HS-27A (cell line): ENCODE measurements around the gene FPR1.

Source experiments
- DNase-seq: peaks from one replicate; pipeline ENCODE4 v3.0.0-alpha.2; 2012; ENCODE audit warnings: low read depth, missing footprints

The FPR1 gene, protein sequence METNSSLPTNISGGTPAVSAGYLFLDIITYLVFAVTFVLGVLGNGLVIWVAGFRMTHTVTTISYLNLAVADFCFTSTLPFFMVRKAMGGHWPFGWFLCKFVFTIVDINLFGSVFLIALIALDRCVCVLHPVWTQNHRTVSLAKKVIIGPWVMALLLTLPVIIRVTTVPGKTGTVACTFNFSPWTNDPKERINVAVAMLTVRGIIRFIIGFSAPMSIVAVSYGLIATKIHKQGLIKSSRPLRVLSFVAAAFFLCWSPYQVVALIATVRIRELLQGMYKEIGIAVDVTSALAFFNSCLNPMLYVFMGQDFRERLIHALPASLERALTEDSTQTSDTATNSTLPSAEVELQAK

DNA sequence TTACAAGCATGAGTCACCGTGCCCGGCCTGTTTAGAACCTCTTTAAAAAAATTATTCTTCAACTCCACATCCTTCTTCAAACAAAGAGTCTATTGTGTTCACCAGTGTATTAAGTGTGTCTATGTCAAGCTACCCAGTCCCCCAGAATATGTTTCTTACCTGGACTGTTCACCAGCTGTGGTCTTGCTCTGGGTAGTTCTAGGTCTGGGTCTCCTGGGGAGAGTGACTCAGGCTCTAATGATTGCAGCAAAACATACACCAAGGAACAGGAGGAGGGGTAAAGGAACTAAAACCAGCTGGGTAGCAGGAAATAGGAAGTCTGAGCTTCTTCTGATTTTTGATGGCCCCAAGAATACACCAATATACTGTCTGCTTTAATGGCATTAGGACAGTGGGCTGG is at the start of gene FPR1:
TSS of gene FPR1 (minus strand) at position 224 of the 400 bp plus-strand sequence. CDS start 4,884 bp downstream, outside the sequence.
- no peak for DNase-seq

DNA sequence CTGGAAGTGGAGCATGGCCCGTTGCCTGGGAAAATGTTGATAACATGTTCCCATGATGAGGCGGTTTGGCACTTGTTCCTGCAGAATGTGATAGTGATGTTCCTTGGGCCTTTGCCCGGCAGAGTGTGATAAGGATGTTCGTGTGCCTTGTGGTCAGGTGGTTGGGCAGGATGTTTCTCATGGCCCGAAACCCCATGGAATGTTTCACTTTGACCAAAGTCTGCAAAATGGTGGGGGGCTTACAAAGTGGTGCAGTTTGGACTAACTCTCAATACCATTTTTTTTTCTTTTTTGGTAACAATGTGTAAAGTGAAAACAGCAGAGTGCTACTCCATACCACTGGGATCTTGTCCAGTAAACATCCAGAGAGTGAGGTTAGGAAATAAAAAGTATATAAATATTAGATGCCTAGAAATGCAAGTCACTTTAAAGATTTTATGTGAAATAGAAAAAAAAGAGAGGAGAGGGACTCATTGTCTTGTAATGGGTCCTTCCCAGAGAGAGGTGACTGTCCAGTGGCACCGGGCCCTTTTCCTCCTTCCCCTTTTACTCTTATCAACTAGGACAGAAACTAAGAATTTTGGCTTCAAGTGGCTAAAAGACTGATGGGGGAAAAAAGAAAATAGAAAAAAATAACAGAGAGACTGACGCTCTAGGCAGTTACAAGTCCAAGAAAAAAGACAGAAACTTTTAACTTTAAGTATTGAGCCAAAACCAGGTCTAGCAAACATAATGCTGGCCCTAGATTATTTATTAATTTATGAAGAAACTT is 49.0 kb upstream of the FPR1 start:
- no peak for DNase-seq

DNA sequence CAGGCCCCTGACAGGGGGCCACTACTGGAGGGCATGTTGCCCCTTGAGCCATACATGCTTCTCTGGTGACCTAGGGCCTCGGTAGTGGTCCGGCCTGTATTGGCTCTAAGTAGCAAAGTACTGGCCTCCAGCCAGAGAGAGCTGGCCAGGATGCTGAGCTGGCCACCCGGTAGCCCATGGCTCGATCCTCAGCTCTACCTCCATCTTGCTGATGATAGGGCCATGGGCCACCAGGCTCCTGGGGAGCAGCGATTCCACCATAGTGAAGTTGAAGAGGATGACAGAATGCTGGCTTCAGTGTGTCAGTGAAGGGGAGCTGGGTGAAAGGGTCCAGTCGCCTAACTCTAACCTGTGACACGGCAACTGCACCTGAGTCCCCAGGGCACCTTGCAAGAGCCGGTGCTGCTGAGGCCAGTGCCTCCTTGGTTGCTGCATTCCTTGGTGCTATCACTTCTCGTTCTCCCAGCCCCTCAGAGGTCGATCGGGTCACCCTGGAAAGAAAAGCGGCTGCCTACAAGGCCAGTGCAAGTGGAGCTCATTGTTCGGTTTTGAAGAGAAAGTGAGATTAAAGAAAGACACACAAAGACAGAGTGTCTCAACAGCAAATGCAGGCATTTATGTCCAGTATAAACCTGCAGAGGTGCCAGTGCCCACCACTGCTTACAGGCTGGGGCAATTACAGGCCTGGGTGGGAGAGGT is 48.2 kb upstream of the FPR1 start:
- no peak for DNase-seq

DNA sequence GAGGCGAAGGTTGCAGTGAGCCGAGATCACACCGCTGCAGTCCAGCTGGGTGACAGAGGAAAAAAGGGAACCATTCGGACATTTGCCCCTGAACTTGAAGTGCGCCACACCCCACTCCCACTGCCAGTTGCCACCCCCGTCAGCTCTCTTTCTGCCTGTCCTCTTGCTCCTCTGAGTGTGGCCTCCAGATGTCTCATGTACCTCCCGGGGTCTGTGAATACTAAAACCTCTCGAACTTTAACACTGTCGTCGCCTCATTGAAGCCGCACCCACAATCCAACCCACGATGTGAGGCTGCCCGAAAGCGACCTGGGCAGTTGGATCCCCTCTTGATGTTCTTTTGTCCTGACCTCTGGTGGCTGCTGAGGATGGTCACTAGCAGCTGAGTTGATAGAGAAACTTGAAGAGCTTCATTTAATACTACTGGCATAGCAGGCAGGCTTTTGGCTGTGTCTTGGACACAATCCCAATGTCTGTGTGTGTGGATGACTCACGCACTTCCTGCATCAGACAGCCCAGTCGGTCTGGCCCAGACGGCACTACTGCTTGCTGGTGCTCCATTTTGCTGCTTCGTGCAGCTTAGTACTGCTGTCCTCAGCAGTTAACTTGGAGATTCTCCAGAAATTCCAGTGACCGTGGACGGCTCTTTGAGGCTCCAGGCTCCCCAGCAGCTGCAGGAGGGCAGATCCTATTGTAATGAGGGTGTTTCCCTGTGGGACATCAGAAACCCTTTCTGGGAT is 47.5 kb upstream of the FPR1 start:
- DNase-seq = peak; percentile 96

DNA sequence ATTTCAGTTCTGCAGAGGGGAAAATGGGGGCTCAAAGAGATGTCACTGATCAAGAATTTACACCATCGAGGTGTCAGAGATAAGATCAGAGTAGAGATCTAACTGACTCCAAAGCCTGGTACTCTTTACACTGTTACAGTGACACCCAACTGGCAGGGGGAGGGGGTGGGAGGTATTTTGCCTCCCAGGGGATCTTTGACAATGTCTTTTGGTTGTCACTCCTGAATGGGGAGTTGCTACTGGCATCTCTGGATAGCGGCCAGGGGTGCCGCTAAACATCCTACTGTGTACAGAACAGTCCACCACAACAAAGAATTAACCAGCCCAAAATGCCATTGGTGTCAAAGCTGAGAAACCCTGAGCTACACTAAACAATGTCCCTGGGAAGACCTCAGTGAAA is 46.4 kb upstream of the FPR1 start:
- no peak for DNase-seq

DNA sequence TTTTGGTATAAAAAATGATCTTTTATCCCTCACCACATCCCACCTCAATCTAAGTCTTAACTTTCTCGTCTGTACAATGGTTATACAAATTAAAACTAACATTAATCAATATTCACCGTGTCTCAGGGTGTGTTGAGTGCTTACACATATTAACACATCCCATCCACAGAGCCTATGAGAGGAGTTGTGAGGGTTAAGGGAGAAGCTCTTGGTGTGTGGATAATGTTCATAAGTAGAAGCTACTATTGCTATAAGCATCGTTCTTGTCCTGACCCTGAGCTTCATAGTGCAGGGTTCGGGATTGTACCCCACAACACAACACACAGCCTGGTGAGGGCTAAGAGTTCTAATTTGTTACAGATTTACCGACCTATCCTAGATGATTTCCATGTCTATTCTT is 45.8 kb upstream of the FPR1 start:
- no peak for DNase-seq

DNA sequence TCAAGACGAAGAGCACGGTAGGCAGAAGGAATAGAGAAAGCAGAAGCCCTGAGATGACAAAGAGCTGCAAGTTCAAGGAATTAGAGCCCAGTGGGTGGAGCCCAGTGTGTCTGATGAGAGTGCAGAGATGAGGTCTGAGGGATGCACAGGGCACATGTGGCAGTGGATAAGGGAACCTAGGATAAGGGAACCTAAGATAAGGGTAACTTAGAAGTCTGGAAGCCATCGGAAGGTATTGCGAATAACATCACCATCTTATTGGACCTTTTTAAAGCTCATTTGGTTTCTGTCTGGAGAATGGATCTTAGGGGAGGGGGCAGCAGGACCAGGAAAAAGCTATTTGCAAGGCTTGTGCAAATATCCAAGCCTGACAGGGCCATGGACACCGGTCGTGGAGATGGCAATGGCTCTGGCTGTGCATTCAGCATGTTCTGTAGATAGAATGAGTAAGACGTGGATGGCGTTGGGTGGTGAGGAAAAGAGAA is 44.6 kb upstream of the FPR1 start:
- DNase-seq = no peak

DNA sequence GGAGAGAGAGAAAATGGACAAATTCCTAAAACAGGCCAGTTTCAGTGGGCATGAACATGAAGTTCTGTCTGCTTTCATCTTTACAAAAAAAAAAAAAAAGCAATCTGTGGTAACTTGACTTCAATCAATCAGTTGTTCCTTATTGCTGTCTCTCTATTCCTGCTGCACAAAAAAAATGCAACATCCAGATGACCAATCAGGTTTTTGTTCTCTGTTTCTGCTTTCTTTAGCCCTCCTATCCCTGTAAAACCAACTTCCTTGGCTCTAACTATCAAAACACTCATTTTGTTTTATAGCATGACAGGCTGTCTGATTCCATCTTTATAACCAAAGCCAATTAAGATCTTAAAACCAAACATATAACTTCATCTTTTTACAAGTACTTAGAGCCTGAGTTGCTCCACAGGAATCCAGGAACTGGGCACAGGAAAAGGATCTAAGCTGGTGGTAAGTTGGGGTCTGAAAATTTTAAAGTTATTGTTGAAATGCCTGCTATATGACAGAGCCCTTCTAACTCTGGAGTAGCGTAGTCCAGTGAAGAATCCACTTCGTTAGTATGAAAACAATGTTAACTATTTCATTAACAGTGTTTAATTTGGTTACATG is 43.3 kb upstream of the FPR1 start, which contains the start of gene FPR3:
TSS of gene FPR3 (plus strand) at position 273 of the 606 bp plus-strand sequence. CDS start 28,592 bp downstream, outside the sequence.
- no peak for DNase-seq

DNA sequence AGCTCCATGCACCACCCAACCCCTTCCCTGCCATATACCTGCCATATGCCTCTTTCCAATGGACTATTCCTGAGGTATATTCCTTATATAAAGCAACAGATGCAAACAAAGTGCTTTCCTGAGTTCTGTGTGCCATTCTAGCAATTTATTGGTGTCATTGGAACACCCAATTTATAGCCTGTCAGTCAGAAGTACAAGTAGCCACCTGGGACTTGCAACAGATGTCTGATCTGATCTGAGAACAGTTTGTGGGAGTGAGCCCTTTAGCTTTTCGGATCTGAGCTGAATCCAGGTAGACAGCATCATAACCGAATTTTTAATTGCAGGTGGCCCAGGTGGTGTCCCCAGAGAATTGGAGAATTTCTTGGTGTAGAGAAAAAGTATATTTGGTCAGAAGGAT is 42.3 kb upstream of the FPR1 start:
- DNase-seq = no peak

DNA sequence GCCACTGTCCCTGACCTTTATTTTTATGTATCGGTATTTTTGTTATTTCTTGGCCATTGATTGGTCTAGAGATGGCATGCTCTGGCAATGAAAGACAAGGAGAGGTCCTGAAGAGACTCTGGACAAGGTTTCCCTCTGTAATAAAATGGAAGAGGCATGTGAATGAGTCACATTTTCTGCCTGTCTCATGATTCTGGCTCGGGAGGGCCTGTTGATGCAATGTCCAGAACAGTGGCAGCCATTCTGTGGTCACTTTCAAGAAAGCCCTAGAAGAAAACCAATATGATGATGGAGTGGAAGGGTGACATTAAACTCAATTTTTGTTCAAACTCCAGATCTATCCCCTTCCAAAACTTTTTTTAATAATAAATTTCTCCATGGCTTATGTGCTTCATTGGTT is 41.3 kb upstream of the FPR1 start:
- no peak for DNase-seq

DNA sequence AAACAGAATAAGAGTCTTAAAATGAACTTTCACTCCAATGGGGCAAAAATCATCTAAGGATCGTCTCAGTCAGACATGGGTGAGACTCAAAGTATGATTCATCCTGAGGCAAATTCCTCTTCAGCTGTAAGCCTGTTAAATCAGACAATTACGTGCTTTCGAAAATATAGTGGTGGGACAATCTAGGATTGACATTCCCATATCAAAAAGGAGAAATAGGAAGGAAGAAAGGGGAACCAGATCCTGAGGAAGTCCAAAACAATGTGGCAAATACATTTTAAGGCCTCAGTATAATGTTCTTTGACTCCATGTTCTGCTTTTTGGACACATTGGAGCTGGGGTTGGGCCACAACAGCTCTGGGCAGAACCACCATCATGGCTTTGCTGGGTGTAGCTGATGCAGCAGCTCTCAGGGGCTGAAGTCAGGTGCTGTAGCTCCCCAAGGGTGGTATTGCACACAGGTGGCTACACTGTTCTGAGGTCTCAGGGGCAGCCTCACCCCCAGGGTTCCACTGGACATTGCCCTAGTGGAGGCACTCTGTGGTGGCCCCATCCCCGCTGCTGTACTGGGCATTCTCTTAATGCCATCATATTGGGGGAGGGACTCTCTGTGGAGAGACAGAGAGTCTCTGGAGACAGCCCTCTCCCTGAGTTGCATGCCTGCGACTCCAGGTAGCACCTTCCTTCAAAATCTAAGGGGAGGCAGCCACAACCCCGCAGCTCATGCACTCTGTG is 37.5 kb upstream of the FPR1 start:
- DNase-seq = no peak

DNA sequence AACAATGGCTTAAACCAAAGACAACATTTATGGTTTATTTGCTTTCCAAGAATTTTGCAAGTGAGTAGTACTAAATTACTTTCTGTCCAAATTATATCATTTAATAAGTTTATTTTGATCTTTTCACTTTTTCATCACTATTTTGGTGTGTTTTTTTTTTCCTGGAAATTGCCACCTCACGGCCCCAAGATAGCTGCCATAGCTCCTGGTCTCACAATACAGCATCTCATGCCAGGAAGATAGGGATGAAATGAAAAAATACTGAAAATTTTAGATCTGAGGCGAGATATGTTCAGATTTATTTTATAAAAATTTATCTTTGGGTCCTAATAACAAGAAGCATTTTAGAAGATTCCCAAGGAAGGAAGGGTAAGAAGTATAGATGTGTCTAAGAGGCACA is 36.4 kb upstream of the FPR1 start:
- no peak for DNase-seq

DNA sequence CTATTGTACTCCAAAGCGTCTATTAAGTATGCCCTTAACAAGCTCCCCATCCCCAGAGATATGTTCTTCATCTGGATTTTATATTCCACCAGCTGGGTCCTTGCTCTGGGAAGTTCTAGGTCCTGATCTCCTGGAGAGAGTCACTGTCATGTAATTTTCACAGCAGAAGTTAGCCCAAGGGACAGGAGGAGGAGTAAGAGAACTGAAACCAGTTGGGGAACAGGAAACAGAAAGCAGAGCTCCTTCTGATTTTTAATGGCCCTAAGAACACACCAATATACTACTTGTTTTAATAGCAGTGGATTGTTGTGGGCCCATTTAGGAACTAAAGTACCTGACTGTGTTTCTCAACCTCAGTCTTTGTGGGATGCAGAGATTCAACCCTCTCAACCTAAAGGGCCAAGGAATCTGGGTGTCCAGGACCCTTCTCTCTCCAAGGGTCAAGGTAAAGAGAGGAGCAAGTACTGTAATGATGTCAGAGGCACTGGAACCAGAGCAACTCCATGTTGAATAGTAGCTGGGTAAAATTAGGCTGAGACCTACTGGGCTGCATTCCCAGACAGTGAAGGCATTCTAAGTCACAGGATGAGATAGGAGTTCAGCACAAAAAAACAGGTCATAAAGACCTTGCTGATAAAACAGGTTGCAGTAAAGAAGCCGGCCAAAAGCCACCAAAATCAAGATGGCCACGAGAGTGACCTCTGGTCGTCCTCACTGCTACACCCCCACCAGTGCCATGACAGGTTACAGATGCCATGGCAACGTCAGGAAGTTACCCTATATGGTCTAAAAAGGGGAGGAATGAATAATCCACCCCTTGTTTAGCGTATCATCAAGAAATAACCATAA is 35.2 kb upstream of the FPR1 start:
- DNase-seq = no peak

DNA sequence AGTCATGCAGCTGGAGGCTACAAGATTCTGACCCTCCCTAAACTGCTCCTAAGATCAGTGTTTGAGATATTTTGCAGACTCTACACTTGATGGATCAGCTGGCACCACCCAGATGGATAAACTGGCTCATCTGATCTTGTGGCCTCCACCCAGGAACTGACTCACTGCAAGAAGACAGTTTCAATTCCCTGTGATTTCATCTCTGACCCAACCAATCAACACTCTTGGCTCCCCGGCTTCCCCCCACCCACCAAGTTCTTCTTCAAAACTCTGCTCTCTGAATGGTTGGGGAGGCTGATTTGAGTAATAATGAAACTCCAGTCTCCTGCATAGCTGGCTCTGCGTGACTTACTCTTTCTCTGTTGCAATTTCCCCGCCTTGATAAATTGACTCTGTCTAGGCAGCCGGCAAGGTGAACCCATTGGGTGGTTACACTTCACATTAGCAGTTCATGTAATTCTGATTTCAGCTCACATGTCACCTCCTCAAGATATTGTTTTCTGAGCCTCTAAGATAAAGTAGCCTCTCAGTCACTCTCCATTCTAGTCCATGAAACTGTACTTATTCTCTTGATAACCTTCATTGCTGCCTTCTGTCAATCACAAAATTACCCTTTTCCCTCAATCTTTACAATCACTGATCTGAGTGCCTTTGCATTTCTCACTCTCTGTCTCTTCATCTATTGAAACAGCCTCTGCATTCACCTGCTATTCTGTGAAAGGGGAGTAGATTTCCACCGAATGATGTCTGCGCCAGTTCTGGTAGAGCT is 33.4 kb upstream of the FPR1 start:
- peak; percentile 69 for DNase-seq

DNA sequence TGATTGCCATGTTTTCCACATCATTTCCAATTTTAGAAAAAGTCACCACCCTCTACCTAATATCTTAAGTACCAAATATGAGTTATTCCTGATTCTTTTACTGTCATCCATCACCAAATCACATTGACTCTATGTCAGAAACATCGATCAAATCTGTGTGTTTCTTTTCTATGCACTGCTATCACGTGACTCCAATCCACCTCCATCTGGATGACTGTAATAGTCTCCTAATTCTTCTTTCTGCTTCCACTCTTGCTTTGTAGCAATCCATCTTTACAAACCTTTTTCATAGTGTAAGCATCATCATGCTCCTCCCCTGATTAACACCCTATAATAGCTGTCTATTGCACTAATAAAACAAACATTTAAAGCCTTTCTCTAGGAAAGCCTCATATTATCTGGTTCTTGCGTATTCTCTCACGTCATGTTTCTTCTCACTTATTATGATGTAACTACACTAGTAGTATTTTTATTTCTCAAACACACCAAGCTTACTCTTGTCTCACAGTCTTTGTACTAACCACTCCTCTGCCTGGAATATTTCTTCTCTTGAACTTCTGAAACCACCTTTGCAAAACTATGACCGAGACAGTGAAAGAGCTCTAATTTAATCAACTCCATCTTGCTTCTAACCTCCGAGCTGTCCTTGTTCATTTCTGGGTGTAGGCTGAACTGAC is 32.6 kb upstream of the FPR1 start:
- no peak for DNase-seq

DNA sequence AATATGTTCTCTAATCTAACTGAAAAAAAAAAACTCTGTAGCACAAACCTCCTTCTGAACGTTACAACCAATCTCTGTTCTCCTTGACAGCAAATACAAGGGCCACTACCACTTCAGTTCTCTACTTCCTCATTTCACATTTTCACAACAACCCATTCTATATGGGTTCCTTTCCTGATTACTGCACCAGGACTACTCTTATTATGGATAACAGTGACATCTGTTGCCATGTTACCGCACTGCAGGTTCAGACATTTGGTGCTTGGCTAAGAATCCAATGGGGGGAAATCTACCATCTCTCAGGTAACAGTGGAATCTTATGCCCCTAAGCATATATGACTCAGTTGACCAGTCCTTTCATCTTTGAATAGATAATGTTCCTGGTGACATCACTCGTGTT is 31.7 kb upstream of the FPR1 start:
- DNase-seq = no peak

DNA sequence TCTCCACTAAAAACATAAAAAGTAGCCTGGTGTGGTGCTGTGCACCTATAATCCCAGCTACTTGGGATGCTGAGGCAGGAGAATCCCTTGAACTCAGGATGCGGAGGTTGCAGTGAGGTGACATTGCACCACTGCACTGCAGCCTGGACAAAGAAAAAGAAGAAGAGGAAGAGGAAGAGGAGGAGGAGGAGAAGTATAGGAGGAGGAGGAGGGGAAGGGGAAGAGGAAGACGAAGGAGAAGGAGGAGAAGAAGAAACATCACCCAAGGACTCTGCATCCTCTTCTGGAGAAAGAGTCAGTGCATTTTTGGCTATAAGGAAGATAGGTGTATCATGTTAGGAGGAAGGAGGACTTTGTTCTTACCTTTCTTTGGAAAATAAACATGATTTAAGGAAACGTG is 30.3 kb upstream of the FPR1 start:
- no peak for DNase-seq

DNA sequence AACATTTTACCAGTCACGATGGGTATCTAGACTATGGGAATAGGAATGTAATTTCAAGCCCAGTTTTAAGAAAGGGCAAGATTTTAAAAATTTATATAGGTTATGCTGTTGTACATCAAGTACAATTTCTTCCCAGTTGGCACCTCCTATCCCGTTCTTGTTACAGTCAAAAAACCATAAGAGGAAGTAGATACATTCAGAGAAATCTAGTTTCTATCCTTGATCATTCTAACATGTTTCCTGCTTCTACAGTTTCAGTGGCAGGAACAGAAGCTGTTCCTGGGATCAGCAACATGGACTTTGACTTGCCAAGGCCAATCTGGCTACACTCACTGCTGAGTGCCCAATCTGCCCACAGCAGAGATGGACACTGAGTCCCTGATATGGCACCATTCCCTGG is 28.6 kb upstream of the FPR1 start:
- DNase-seq = no peak

DNA sequence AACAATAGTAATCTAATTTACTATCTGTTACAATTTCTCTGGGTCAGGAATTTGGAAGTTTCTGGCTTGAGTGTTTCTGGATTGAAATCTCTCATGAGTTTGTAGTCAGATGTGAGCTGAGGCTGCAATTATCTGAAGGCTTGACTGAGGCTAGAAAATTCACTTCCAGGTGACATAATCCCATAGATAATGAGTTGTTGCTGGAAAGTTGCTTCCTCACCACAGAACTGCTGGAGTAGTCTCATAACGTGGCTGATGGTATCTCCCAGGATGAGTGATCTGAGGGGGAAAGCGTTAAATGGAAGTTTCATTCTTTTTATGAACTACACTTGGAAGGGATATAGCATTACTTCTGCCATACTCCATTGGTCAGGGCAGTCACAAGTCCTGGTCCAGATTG is 28.0 kb upstream of the FPR1 start:
- no peak for DNase-seq
